HL-60 (cell line): ENCODE data around the gene TEX28.

Source experiments
- DNase-seq, 2 experiments: peaks; one replicate each; pipeline ENCODE4 v3.0.0-alpha.2; 2010 to 2020; ENCODE audit warnings: low read depth in 1 of 2, low spot score in 1 of 2
- H3K27ac ChIP-seq: fragments of 250-450 bp; sonication (Bioruptor Pico); replicated peaks from 2 replicates; pipeline ENCODE4 v1.5.1; 2020; ENCODE audit warnings: mild to moderate bottlenecking, moderate library complexity
- H3K27me3 ChIP-seq: fragments of 250-450 bp; sonication (Bioruptor Pico); 2 replicates; pipeline ENCODE4 v1.5.1; 2021; ENCODE audit warnings: mild to moderate bottlenecking, moderate library complexity; ENCODE audit not compliant: insufficient read depth, poor library complexity, severe bottlenecking
- H3K4me3 ChIP-seq: replicated peaks from 2 replicates; pipeline ENCODE4 v1.5.1; 2011; ENCODE audit warnings: mild to moderate bottlenecking, control low read depth, low read length; ENCODE audit not compliant: insufficient read depth
- CTCF ChIP-seq: IDR thresholded peaks from one replicate; pipeline ENCODE4 v1.5.1; 2011; ENCODE audit warnings: low read length, control low read depth, inconsistent platforms; ENCODE audit not compliant: insufficient read depth
- GABPA ChIP-seq: IDR thresholded peaks from 2 replicates; pipeline ENCODE4 v1.6.1; 2012; ENCODE audit warnings: low read depth
- POLR2AphosphoS5 ChIP-seq: IDR thresholded peaks from 2 replicates; pipeline ENCODE4 v1.6.1; 2012; ENCODE audit warnings: low read depth
- SPI1 ChIP-seq: IDR thresholded peaks from 2 replicates; pipeline ENCODE4 v1.6.1; 2012; ENCODE audit warnings: low read depth, mild to moderate bottlenecking, borderline replicate concordance
- TF ChIP-seq, protein P1 (sequence below): IDR thresholded peaks from 2 replicates; pipeline ENCODE4 v1.6.1; 2012; ENCODE audit warnings: low read depth; ENCODE audit not compliant: insufficient replicate concordance

Gene TEX28

GRCh38 chrX:154333837-154334271 lies 38.9 kb upstream of the TEX28 start:
- peak; percentile 25 to 30 for DNase-seq
- Histone ChIP-seq H3K27me3 (no peaks in the 10 kb centered on the region), H3K4me3 (no peak overlapping the region), H3K27ac (no peak overlapping the region)
- TF ChIP-seq GABPA, result no peak
- TF ChIP-seq SPI1, result peak; percentile 37; the same call in 1 of the 2 replicates

DNA sequence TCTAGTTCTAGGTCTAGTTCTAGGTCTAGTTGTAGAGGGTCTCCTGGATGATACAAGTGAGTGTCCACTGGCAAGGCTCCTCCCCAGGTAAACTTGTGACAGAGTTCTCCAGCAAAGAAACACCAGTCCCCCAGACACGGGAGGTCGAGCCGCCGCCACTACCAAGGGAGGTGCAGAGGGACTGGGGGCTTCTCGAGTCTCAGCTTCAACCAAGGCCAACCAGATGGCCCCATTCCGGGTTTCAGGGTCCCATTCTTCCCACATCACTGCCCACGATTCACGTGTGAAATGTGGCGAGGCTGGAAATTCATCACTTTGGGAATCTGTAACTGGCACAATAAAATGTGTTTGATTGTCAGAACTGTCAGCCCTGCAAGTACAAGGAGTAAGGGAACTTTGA lies 38.2 kb upstream of the TEX28 start:
- no peak for DNase-seq
- H3K27ac ChIP-seq, result no peak overlapping the region
- H3K27me3 ChIP-seq, result no peaks in the 10 kb centered on the region
- TF ChIP-seq GABPA (no peak), CTCF (no peak), POLR2AphosphoS5 (no peak), SPI1 (no peak)
- TF ChIP-seq, protein P1, sequence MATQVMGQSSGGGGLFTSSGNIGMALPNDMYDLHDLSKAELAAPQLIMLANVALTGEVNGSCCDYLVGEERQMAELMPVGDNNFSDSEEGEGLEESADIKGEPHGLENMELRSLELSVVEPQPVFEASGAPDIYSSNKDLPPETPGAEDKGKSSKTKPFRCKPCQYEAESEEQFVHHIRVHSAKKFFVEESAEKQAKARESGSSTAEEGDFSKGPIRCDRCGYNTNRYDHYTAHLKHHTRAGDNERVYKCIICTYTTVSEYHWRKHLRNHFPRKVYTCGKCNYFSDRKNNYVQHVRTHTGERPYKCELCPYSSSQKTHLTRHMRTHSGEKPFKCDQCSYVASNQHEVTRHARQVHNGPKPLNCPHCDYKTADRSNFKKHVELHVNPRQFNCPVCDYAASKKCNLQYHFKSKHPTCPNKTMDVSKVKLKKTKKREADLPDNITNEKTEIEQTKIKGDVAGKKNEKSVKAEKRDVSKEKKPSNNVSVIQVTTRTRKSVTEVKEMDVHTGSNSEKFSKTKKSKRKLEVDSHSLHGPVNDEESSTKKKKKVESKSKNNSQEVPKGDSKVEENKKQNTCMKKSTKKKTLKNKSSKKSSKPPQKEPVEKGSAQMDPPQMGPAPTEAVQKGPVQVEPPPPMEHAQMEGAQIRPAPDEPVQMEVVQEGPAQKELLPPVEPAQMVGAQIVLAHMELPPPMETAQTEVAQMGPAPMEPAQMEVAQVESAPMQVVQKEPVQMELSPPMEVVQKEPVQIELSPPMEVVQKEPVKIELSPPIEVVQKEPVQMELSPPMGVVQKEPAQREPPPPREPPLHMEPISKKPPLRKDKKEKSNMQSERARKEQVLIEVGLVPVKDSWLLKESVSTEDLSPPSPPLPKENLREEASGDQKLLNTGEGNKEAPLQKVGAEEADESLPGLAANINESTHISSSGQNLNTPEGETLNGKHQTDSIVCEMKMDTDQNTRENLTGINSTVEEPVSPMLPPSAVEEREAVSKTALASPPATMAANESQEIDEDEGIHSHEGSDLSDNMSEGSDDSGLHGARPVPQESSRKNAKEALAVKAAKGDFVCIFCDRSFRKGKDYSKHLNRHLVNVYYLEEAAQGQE, result no peak
- no peak overlapping the region for H3K4me3 ChIP-seq

DNA sequence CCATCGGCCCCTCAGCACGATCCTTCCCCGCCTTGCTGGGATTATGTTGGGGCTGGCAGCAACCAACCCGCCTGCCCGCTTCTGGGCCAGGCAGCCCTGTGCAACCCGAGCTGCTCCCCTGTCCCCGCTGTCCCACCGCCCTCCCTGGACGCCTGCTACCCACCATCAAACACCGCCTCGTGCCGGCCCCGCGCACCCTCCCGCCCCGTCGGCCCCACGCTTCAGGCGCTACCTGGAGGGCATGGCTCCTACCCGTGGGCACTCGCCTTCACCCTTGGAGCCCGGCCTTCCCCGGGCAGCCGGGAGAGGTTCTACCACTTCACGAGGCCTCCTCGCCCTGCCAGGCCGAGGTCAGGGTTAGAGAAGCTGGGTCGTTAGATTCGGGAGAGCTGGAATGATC lies 37.6 kb upstream of the TEX28 start:
- Histone ChIP-seq H3K27ac (no peak overlapping the region), H3K27me3 (no peaks in the 10 kb centered on the region), H3K4me3 (no peak overlapping the region)
- TF ChIP-seq SPI1 (no peak), GABPA (no peak), CTCF (no peak), POLR2AphosphoS5 (no peak)
- TF ChIP-seq, protein P1, result no peak
- no peak for DNase-seq

DNA sequence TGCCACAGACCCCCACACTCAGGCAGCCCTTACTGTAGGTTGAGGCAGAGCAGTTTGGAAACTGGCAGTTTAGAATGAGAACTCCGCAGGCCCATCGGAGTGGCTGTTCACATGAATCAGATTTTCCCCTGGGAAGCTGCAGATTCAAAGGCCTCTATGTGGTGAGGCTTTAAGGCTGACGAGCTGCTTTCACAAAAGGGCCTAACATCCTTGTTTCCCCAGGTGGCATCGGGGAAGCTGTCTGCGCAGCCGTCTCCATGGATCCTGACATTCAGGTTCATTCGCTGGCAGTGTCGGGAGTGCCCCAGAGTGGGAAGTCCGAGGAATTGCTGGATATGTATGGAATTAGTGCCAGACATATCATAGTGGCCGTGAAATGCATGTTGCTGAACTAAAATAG lies 34.4 kb upstream of the TEX28 start:
- no peak for DNase-seq
- TF ChIP-seq CTCF (no peak), POLR2AphosphoS5 (no peak), GABPA (no peak)
- TF ChIP-seq, protein P1, result no peak
- Histone ChIP-seq H3K27me3 (peaks cover 8% of the 10 kb centered on the region), H3K27ac (no peak overlapping the region), H3K4me3 (no peak overlapping the region)
